Measurements from ENCODE around the gene CDA. TPM values are rescaled to one million over a fixed set of nuclear protein-coding genes. Genes with fewer than 3 reads are reported as not detected.

CDA gene
- total and polyA plus RNA-seq, 9 of the 15 experiments (the other 6 are each of a cell fraction or from before 2014, with no cell fraction given), result not detected

GRCh38 chr1:20551161-20551560 is 37.7 kb upstream of the CDA start (continued):
- no peak for TF ChIP-seq MAFG (tag; conservative IDR thresholded peaks at IDR 0.05)
- TF ChIP-seq ZEB2 (IDR thresholded peaks at IDR 0.05), result no peak
- no peak for TF ChIP-seq SLC30A9 (CRISPR knock-in tag; IDR thresholded peaks at IDR 0.05)
- TF ChIP-seq FOXA1 (IDR thresholded peaks at IDR 0.05; ENCODE audit: borderline replicate concordance), result no peak

GRCh38 chr1:20551945-20552727 is 36.8 kb upstream of the CDA start, which contains the start of gene FAM43B:
Gene FAM43B (plus strand): TSS chr1:20552573. CDS start chr1:20552974, 401 bp downstream.
- H3K4me2 ChIP-seq (ENCODE audit: insufficient read depth, low read length), result peak within 1 kb of the TSS; percentile 16; the same call in 1 of the 2 replicates
- H3K9me1 ChIP-seq (ENCODE audit: control insufficient read depth, insufficient read depth, low read length), result no peaks in the 10 kb centered on the region
- DNase-seq (ENCODE audit: extremely low read depth in 1 of 4, low spot score in 3 of 4) (peak; percentile 44 to 75 (median 65)), ATAC-seq (peak; percentile 81), FAIRE-seq (no peak)
- in situ Hi-C loops (cut with MboI) (no loop called here), intact Hi-C loops (cut with micrococcal nuclease) (no loop called here)
- H3K4me3 ChIP-seq, result no peak within 1 kb of the TSS
- no TSS peak for BruUV-seq (replicated peaks)
- H3K36me3 ChIP-seq (ENCODE audit: control insufficient read depth, insufficient read depth, low read length), result no peaks in the 10 kb centered on the region
- no peaks in the 10 kb centered on the region for H4K20me1 ChIP-seq (replicated peaks; ENCODE audit: control insufficient read depth, insufficient read depth, low read length)
- H2AFZ ChIP-seq (ENCODE audit: low read depth, low read length), result peak within 1 kb of the TSS; percentile 48; the same call in 1 of the 2 replicates
- WGBS (ENCODE audit: insufficient coverage, low coverage, missing lambda C conversion rate), result 11% methylated on average over 22 of the region's 47 CpGs
- no peak within 1 kb of the TSS for H3K27ac ChIP-seq (ENCODE audit: extremely low read depth, low read depth, low read length)
- H3K27me3 ChIP-seq (ENCODE audit: control insufficient read depth in 2 of 2, insufficient read depth in 2 of 2, low read length in 2 of 2), result peaks cover 52 to 74% of the 10 kb centered on the region in 2 experiments
- H3K9ac ChIP-seq (ENCODE audit: insufficient read depth in 1 of 2, low read depth in 2 of 2, low read length in 2 of 2), result peak within 1 kb of the TSS in 1 of 2 experiments; percentile 33; a peak in 1 of 4 replicates
- no peaks in the 10 kb centered on the region for H3K79me2 ChIP-seq (ENCODE audit: control insufficient read depth, insufficient read depth, low read length)
- peaks cover 6 to 22% of the 10 kb centered on the region in 2 experiments; a peak in 3 of 5 replicates for H3K4me1 ChIP-seq (replicated peaks in 1 of 2; ENCODE audit: control insufficient read depth in 2 of 2, insufficient read depth in 2 of 2, low read length in 2 of 2)
- H3K9me3 ChIP-seq (replicated peaks; ENCODE audit: control insufficient read depth, insufficient read depth, low read depth, low read length), result no peaks in the 10 kb centered on the region
- ChIA-PET CTCF (ENCODE audit: low intra/inter-chr PET ratio) (no interaction called here), POLR2A (interaction anchor here (0.6 to 1.6 kb wide), 5 partner anchors 9 to 154 kb away, joined by 3 to 5 read pairs (median 3); no protein-coding TSS in a partner anchor)
- no peak for TF ChIP-seq SMARCE1 (IDR thresholded peaks at IDR 0.05)
- TF ChIP-seq GTF2B (IDR thresholded peaks at IDR 0.05; ENCODE audit: extremely low read depth, insufficient read length), result no peak
- no peak for TF ChIP-seq STAT5A (IDR thresholded peaks at IDR 0.05; ENCODE audit: borderline replicate concordance, low read length)
- TF ChIP-seq CHD7 (IDR thresholded peaks at IDR 0.05; ENCODE audit: low read depth, low read length), result no peak
- TF ChIP-seq KHSRP (IDR thresholded peaks at IDR 0.05), result no peak
